CD4-positive, alpha-beta T cell treated with Interleukin-10 for 1 hour (primary cell): ENCODE results near the gene TSPYL6.

Source experiments
- DNase-seq: peaks from one replicate; pipeline ENCODE4 v3.0.0-alpha.2; 2020

The TSPYL6 gene

GRCh38 chr2:54255230-54256090 lies 569 bp downstream of the TSPYL6 start:
- DNase-seq, result no peak

- DNase-seq, result no peak
Measured at GRCh38 chr2:54254180-54254579, 1.8 kb downstream of the TSPYL6 start.

- DNase-seq, result no peak
Measured at GRCh38 chr2:54249629-54250028, 6.4 kb downstream of the TSPYL6 start.

- no peak for DNase-seq
Measured at GRCh38 chr2:54247115-54247514, 8.9 kb downstream of the TSPYL6 start.

GRCh38 chr2:54240515-54241469 lies 15.2 kb downstream of the TSPYL6 start:
- no peak for DNase-seq

GRCh38 chr2:54239427-54239826 lies 16.6 kb downstream of the TSPYL6 start:
- DNase-seq, result no peak

GRCh38 chr2:54237428-54237827 lies 18.6 kb downstream of the TSPYL6 start:
- DNase-seq, result no peak

- no peak for DNase-seq
Measured at GRCh38 chr2:54233832-54234649, 22.0 kb downstream of the TSPYL6 start.

- DNase-seq, result no peak
Measured at GRCh38 chr2:54228945-54229344, 27.1 kb downstream of the TSPYL6 start.

- no peak for DNase-seq
Measured at GRCh38 chr2:54227798-54228197, 28.2 kb downstream of the TSPYL6 start.

GRCh38 chr2:54226260-54226659 lies 29.8 kb downstream of the TSPYL6 start:
- DNase-seq, result no peak

- DNase-seq, result no peak
Measured at GRCh38 chr2:54224997-54225396, 31.0 kb downstream of the TSPYL6 start.

- DNase-seq, result no peak
Measured at GRCh38 chr2:54213082-54213481, 42.9 kb downstream of the TSPYL6 start.

- DNase-seq, result no peak
Measured at GRCh38 chr2:54212456-54212855, 43.6 kb downstream of the TSPYL6 start.

- DNase-seq, result no peak
Measured at GRCh38 chr2:54209379-54209778, 46.6 kb downstream of the TSPYL6 start.

- DNase-seq, result no peak
Measured at GRCh38 chr2:54208364-54209240, 47.4 kb downstream of the TSPYL6 start.

- no peak for DNase-seq
Measured at GRCh38 chr2:54207666-54208195, 48.3 kb downstream of the TSPYL6 start.

- DNase-seq, result peak; percentile 3
Measured at GRCh38 chr2:54206596-54206995, 49.4 kb downstream of the TSPYL6 start.

- DNase-seq, result no peak
Measured at GRCh38 chr2:54204476-54204875, 51.6 kb downstream of the TSPYL6 start.
